ENCODE measurements around the gene ZNF689.
"Not testable (repeated sequence)": the region's sequence is repeated elsewhere in the genome, so short reads cannot be mapped to it uniquely, and the experiment has no call there.

The ZNF689 gene

DNA sequence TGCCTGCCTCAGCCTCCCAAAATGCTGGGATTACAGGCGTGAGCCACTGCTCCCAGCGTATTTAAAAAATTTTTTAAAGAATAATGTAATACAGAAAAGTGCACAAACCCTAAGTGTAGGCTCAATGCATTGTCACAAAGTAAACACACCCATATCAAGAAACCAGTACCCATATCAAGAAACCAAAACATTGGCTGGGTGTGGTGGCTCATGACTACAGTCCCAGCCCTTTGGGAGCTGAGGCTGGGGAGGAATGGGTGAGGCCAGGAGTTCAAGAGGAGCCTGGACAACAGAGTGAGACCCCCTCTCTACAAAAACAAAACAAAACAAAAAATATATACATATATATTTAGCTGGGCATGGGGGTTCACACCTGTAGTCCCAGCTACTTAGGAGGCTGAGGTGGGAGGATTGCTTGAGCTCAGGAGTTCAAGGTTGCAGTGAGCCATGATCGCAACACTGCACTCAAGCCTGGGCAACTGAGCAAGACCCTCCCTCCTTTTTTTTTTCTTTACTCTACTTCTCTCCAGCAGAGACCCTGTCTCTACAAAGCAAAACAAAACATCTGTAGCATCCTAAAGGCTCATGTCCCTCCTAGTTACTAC lies 31.3 kb upstream of the ZNF689 start:
- ChIA-PET CTCF (interaction anchor here (0.9 to 2.5 kb wide), 5 partner anchors 9 to 212 kb away, joined by 3 to 6 read pairs (median 4); partner anchors contain the start of genes DCTPP1 and PRR14), POLR2A (no interaction called here)
- no peak for DNase-seq (ENCODE audit: low read depth, low spot score)
- H3K4me3 ChIP-seq (ENCODE audit: low read depth, low read length): no peak overlapping the region
- no peak for TF ChIP-seq CTCF (IDR thresholded peaks at IDR 0.05; ENCODE audit: insufficient read depth, low read length, missing control alignments)

GRCh38 chr16:30637944-30638343 lies 27.8 kb upstream of the ZNF689 start:
- ChIA-PET CTCF (interaction anchor here (0.6 to 2.8 kb wide), 8 partner anchors 9 to 544 kb away, joined by 3 to 12 read pairs (median 7); partner anchors contain the start of gene PRR14), POLR2A (no interaction called here)
- DNase-seq (ENCODE audit: low read depth, low spot score): no peak
- TF ChIP-seq CTCF (IDR thresholded peaks at IDR 0.05; ENCODE audit: insufficient read depth, low read length, missing control alignments): peak; percentile 57
- no peak overlapping the region for H3K4me3 ChIP-seq (ENCODE audit: low read depth, low read length)

- H3K4me3 ChIP-seq (ENCODE audit: low read depth, low read length); POLR2A ChIA-PET; DNase-seq (ENCODE audit: low read depth, low spot score): not testable (repeated sequence)
- CTCF ChIA-PET: interaction anchor here (0.6 to 2.8 kb wide), 7 partner anchors 8 to 544 kb away, joined by 3 to 12 read pairs (median 7); partner anchors contain the start of gene PRR14
These were observed 26.9 kb upstream of the ZNF689 start for GRCh38 chr16:30637139-30637538.

DNA sequence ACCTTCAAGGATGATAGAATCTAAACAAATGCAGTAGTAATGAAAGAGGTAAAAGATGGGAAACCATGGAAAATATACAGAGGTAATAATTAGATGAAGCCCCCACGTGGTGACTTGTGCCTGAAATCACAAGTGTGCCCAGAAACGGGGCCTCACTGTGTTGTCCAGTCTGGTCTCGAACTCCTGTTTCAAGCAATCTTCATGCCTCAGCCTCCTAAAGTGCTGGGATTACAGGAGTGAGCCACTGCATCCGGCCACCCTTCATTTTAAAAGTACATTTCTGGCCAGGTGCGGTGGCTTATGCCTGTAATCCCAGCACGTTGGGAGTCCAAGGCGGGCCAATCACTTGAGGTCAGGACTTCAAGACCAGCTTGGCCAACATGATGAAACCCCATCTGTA lies 26.4 kb upstream of the ZNF689 start:
- ChIA-PET CTCF (interaction anchor here (1.5 to 2.8 kb wide), 6 partner anchors 8 to 187 kb away, joined by 5 to 12 read pairs (median 7); partner anchors contain the start of gene PRR14), POLR2A (no interaction called here)
- H3K4me3 ChIP-seq (ENCODE audit: low read depth, low read length): no peak overlapping the region
- no peak for DNase-seq (ENCODE audit: low read depth, low spot score)
- no peak for TF ChIP-seq CTCF (IDR thresholded peaks at IDR 0.05; ENCODE audit: insufficient read depth, low read length, missing control alignments)

GRCh38 chr16:30633526-30633925 lies 23.3 kb upstream of the ZNF689 start:
- POLR2A ChIA-PET: interaction anchor here (0.6 to 1.4 kb wide), 4 partner anchors 11 to 568 kb away, joined by 3 to 4 read pairs (median 3); partner anchors contain the start of gene ALDOA
- TF ChIP-seq CTCF (IDR thresholded peaks at IDR 0.05; ENCODE audit: insufficient read depth, low read length, missing control alignments): no peak
- DNase-seq (ENCODE audit: low read depth, low spot score): no peak
- H3K4me3 ChIP-seq (ENCODE audit: low read depth, low read length): peak overlapping the region; percentile 85
- CTCF ChIA-PET: interaction anchor here (1.1 kb wide), 1 partner anchor 184 kb away, joined by 3 read pairs; no protein-coding TSS in a partner anchor

DNA sequence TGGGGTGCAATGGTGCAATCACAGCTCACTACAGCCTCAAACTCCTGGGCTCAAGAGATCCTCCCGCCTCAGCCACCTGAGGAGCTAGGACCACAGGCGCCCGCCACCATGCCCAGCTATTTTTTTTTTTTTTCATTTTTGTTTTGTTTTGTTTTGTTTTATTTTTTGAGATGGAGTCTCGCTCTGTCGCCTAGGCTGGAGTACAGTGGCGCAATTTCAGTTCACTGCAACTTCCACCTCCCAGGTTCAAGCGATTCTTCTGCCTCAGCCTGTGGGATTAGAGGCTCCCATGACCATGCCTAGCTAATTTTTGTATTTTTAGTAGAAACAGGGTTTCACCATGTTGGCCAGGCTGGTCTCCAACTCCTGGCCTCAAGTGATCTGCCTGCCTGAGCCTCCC lies 22.3 kb upstream of the ZNF689 start:
- H3K4me3 ChIP-seq (ENCODE audit: low read depth, low read length); DNase-seq (ENCODE audit: low read depth, low spot score); POLR2A ChIA-PET: not testable (repeated sequence)
- CTCF ChIA-PET: interaction anchor here (0.8 to 6.2 kb wide), 8 partner anchors 12 to 202 kb away, joined by 3 to 51 read pairs (median 4); partner anchors contain the start of genes DCTPP1, PRR14, ZNF747 and ZNF785

- ChIA-PET POLR2A (interaction anchor here (0.9 kb wide), 1 partner anchor 102 kb away, joined by 3 read pairs; no protein-coding TSS in a partner anchor), CTCF (interaction anchor here (0.6 to 6.2 kb wide), 46 partner anchors 9 to 586 kb away, joined by 3 to 51 read pairs (median 4); partner anchors contain the start of genes DCTPP1, TBX6, ZNF688 and ZNF689)
These were observed 18.7 kb upstream of the ZNF689 start for GRCh38 chr16:30628628-30629540.

More at GRCh38 chr16:30628628-30629540, 18.7 kb upstream of the ZNF689 start:
- H3K4me3 ChIP-seq (ENCODE audit: low read depth, low read length): no peak overlapping the region
- peak; percentile 84 for TF ChIP-seq CTCF (IDR thresholded peaks at IDR 0.05; ENCODE audit: insufficient read depth, low read length, missing control alignments)
- no peak for DNase-seq (ENCODE audit: low read depth, low spot score)
